ACHN (cell line): ENCODE results near the gene KCNK4.

Experiments
- DNase-seq: peaks from one replicate; pipeline ENCODE4 v3.0.0-alpha.2; 2015
- in situ Hi-C: cut with HindIII; loops from 2 replicates; pipeline ENCODE4 v1.10.0; 2017; ENCODE audit warnings: low sequenced_read_pairs, low pct_ligation_motif_present, low pct_unique_long_range_greater_than_20kb

Gene KCNK4

GRCh38 chr11:64265176-64266160 lies 25.6 kb upstream of the KCNK4 start:
- DNase-seq = no peak
- in situ Hi-C loops = no loop called here

GRCh38 chr11:64266339-64266738 lies 24.8 kb upstream of the KCNK4 start:
- in situ Hi-C loops = no loop called here
- no peak for DNase-seq

- no peak for DNase-seq
- in situ Hi-C loops = no loop called here
Observed at GRCh38 chr11:64267207-64267945, 23.7 kb upstream of the KCNK4 start.

- in situ Hi-C loops = no loop called here
- no peak for DNase-seq
Observed at GRCh38 chr11:64268025-64268892, 22.8 kb upstream of the KCNK4 start.

- peak; percentile 71 for DNase-seq
- in situ Hi-C loops = no loop called here
Observed at GRCh38 chr11:64268893-64269539, 22.1 kb upstream of the KCNK4 start.

GRCh38 chr11:64269540-64270220 lies 21.4 kb upstream of the KCNK4 start:
- DNase-seq = peak; percentile 99
- in situ Hi-C loops = no loop called here

- DNase-seq = no peak
- in situ Hi-C loops = no loop called here
Observed at GRCh38 chr11:64275031-64275800, 15.9 kb upstream of the KCNK4 start.

DNA sequence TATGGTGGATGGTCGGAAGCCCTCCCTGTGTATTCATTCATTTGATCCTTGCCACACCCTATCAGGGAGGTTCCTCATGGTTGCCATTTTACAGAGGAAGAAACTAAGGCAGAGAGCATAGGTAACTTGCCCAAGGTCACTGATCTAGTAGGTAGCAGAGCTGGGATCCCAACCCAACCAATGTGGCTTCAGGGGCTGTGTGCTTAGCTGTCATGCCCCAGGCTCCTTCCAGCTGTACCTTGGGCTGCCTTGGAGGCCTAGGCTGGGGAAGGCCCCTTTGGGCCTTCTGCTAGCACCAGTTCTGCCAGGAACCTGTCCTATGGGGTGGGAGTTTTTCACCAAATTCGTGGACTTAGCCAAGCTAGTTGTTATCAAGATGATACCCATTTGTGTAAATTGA lies 15.3 kb upstream of the KCNK4 start:
- no peak for DNase-seq
- in situ Hi-C loops = no loop called here

- no peak for DNase-seq
- in situ Hi-C loops = no loop called here
Observed at GRCh38 chr11:64276653-64277431, 14.3 kb upstream of the KCNK4 start.

GRCh38 chr11:64278576-64279190 lies 12.4 kb upstream of the KCNK4 start:
- in situ Hi-C loops = no loop called here
- no peak for DNase-seq

DNA sequence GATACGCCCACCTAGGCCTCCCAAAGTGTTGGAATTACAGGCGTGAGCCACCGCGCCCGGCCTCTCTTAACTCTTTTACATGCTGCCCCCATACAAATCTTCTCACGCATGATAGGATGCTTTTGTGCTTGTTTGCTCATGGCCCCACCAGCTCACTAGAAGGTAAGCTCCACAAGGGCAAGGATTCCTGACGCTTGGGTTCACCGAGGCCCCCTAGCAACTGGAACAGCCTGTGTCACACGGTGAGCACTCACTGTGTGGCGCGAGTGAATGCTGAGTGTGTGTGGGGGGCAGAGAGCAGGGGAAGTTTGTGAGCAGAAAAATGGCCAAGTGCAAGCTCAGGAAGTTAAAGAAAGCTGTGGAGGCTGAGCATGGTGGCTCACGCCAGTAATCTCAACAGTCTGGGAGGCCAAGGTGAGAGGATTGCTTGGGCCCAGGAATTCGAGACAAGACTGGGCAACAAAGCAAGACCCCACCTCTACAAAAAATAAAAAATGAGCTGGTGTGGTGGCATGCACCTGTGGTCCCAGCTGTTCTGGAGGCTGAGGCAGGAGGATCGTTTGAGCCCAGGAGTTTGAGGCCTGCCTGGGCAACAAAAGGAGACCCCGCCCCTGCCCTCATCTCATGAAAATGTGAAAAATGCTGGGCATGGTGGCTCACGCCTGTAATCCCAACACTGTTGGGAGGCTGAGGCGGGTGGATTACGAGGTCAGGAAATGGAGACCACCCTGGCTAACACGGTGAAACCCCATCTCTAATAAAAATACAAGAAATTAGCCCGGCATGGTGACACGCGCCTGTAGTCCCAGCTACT lies 8.9 kb upstream of the KCNK4 start:
- no peak for DNase-seq
- in situ Hi-C loops = no loop called here

GRCh38 chr11:64283092-64283491 lies 8.0 kb upstream of the KCNK4 start:
- no peak for DNase-seq
- in situ Hi-C loops = no loop called here

- in situ Hi-C loops = no loop called here
- peak; percentile 89 for DNase-seq
Observed at GRCh38 chr11:64284048-64284961, 6.8 kb upstream of the KCNK4 start, which contains the start of gene BAD. Gene BAD, minus strand, starts transcription at chr11:64284665. Its CDS starts 297 bp downstream, at chr11:64284368.
